Fibroblast of villous mesenchyme (primary cell): ENCODE results near the gene CYB5RL. TPM values are rescaled to one million over a fixed set of nuclear protein-coding genes. Genes with fewer than 3 reads are reported as not detected.

ENCODE experiments used
- DNase-seq: peaks from one replicate; pipeline ENCODE4 v3.0.0-alpha.2; 2010; ENCODE audit warnings: low read depth
- H3K4me3 ChIP-seq: 2 replicates; pipeline ENCODE4 v1.5.1; 2011; ENCODE audit warnings: low read depth, mild to moderate bottlenecking, low read length
- CTCF ChIP-seq: IDR thresholded peaks from 2 replicates; pipeline ENCODE4 v1.5.1; 2012; ENCODE audit warnings: low read depth, mild to moderate bottlenecking, low read length; ENCODE audit not compliant: insufficient read depth
- total RNA-seq: library from RNA; depleted of rRNA; stranded (reverse); fragments of >200 nt; gene quantifications from 2 replicates; pipeline ENCODE4 v1.2.3, GENCODE V29; 2012

CYB5RL gene
- total RNA-seq, 1 donor, result 4.3 TPM

- no peak for TF ChIP-seq CTCF
- DNase-seq, result no peak
- H3K4me3 ChIP-seq, result no peak overlapping the region
Observed at GRCh38 chr1:54225986-54226559, 26.2 kb upstream of the CYB5RL start.

GRCh38 chr1:54225378-54225777 is 25.5 kb upstream of the CYB5RL start:
- no peak for DNase-seq
- H3K4me3 ChIP-seq, result no peak overlapping the region
- TF ChIP-seq CTCF, result no peak

- no peak for DNase-seq
- no peak for TF ChIP-seq CTCF
- H3K4me3 ChIP-seq, result no peak overlapping the region
Observed at GRCh38 chr1:54224233-54224632, 24.4 kb upstream of the CYB5RL start.

GRCh38 chr1:54223441-54224202 is 23.8 kb upstream of the CYB5RL start:
- no peak overlapping the region for H3K4me3 ChIP-seq
- no peak for DNase-seq
- no peak for TF ChIP-seq CTCF

- DNase-seq, result no peak
- TF ChIP-seq CTCF, result no peak
Observed at GRCh38 chr1:54222711-54223110, 22.9 kb upstream of the CYB5RL start.

GRCh38 chr1:54221867-54222484 is 22.1 kb upstream of the CYB5RL start:
- TF ChIP-seq CTCF, result no peak
- DNase-seq, result no peak
- H3K4me3 ChIP-seq, result no peak overlapping the region

More at GRCh38 chr1:54222711-54223110, 22.9 kb upstream of the CYB5RL start:
- H3K4me3 ChIP-seq, result no peak overlapping the region
